ENCODE data around the gene IL24.

DNA sequence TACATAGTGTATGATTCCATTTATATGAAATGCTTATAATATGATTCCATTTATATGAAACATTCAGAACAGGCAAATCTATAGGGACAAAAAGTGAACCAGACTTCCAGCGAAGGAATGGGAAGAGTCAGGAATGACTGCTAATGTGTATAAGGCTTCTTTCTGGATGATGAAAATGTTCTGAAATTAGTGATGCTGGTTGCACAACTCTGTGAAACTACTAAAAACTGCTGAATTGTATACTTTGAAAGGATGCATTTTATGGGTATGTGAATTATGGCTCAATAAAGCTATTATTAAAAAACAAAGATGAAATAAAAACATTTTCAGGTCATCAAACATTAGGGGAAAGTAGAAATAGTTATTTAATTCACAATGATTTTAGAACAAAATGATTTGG lies 14.1 kb upstream of the IL24 start:
- TF ChIP-seq, protein P1, sequence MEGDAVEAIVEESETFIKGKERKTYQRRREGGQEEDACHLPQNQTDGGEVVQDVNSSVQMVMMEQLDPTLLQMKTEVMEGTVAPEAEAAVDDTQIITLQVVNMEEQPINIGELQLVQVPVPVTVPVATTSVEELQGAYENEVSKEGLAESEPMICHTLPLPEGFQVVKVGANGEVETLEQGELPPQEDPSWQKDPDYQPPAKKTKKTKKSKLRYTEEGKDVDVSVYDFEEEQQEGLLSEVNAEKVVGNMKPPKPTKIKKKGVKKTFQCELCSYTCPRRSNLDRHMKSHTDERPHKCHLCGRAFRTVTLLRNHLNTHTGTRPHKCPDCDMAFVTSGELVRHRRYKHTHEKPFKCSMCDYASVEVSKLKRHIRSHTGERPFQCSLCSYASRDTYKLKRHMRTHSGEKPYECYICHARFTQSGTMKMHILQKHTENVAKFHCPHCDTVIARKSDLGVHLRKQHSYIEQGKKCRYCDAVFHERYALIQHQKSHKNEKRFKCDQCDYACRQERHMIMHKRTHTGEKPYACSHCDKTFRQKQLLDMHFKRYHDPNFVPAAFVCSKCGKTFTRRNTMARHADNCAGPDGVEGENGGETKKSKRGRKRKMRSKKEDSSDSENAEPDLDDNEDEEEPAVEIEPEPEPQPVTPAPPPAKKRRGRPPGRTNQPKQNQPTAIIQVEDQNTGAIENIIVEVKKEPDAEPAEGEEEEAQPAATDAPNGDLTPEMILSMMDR (IDR thresholded peaks at IDR 0.05) = no peak
- no peak for TF ChIP-seq POLR2A (IDR thresholded peaks at IDR 0.05; ENCODE audit: low read depth)

All from esophagus muscularis mucosa (tissue), 3 donors.